HepG2 (cell line): ENCODE results near the gene SORBS2. TPM values are rescaled to one million over a fixed set of nuclear protein-coding genes. Genes with fewer than 3 reads are reported as not detected.

Experiments
- ATAC-seq: fragments of 200-7000 bp; cut with Tn5 transposase; 3 replicates; pipeline ENCODE4 v1.9.1; 2020; ENCODE audit warnings: mild to moderate bottlenecking, moderate library complexity
- BruUV-seq: library from RNA; stranded (reverse); fragments of 400-500 nt; replicated peaks from 2 replicates; lab custom pipeline; 2021; lab: Mats Ljungman, UMichigan
- CTCF ChIA-PET: fragments of 300-600 bp; formaldehyde crosslinking; extraction: SDS; loops from one replicate; lab custom pipeline; 2021; ENCODE audit warnings: low total read pairs, inconsistent platforms, low intra/inter-chr PET ratio; lab: Yijun Ruan, JAX
- POLR2A ChIA-PET: fragments of 350-600 bp; sonication (Branson Sonifier 250); formaldehyde crosslinking; loops from one replicate; lab custom pipeline; 2020; ENCODE audit warnings: antibody characterized with exemption, inconsistent platforms; lab: Yijun Ruan, JAX
- DNase-seq: peaks from one replicate; pipeline ENCODE4 v3.0.0-alpha.2; 2015; ENCODE audit warnings: low spot score
- FAIRE-seq: peaks from 3 replicates; lab custom pipeline; 2011; peaks lifted over from hg19 to GRCh38; lab: Jason Lieb, UNC
- H2AFZ ChIP-seq: one replicate; pipeline ENCODE4 v1.6.1; 2011; ENCODE audit warnings: low read length, inconsistent platforms
- H3K27ac ChIP-seq: fragments of 300-600 bp; 3 replicates; pipeline ENCODE4 v1.8.0; 2011; ENCODE audit warnings: mixed run types, mild to moderate bottlenecking, mixed read lengths, low read length, inconsistent platforms; ENCODE audit not compliant: insufficient read depth; ENCODE audit errors: extremely low read length
- H3K27me3 ChIP-seq, 2 experiments: fragments of 200-600 bp in 1 of 2; 2 replicates in 1 of 2; 3 replicates in 1 of 2; pipeline versions ENCODE4 v1.6.0 to v1.8.0; 2011; ENCODE audit warnings: low read length in 2 of 2, mild to moderate bottlenecking in 2 of 2, moderate library complexity in 2 of 2, inconsistent platforms in 1 of 2; ENCODE audit not compliant: insufficient read depth in 2 of 2, control insufficient read depth in 1 of 2
- H3K36me3 ChIP-seq, 2 experiments: fragments of 200-600 bp in 1 of 2; replicated peaks in 1 of 2; 2 replicates in 1 of 2; 3 replicates in 1 of 2; pipeline versions ENCODE4 v1.5.1 to v1.8.0; 2011; ENCODE audit warnings: low read length in 2 of 2, inconsistent platforms in 1 of 2; ENCODE audit not compliant: insufficient read depth in 2 of 2, control insufficient read depth in 1 of 2
- H3K4me1 ChIP-seq: 2 replicates; pipeline ENCODE4 v1.5.1; 2012; ENCODE audit warnings: low read length, inconsistent platforms; ENCODE audit not compliant: insufficient read depth
- H3K4me2 ChIP-seq: 2 replicates; pipeline ENCODE4 v1.6.0; 2011; ENCODE audit warnings: low read depth, low read length, inconsistent platforms
- H3K4me3 ChIP-seq, 3 experiments: fragments of 200-600 bp in 1 of 3; sonication (generic), shearing (Covaris generic) in 1 of 3; replicated peaks in 1 of 3; 2 replicates each; pipeline ENCODE4 v1.5.1; 2011 to 2016; ENCODE audit warnings: low read length in 3 of 3, inconsistent platforms in 2 of 3, low read depth in 2 of 3, mild to moderate bottlenecking in 2 of 3, control low read depth in 1 of 3, mixed read lengths in 1 of 3; ENCODE audit not compliant: insufficient read depth in 1 of 3
- H3K79me2 ChIP-seq: one replicate; pipeline ENCODE4 v1.6.1; 2011; ENCODE audit warnings: low read length, inconsistent platforms; ENCODE audit not compliant: insufficient read depth
- H3K9ac ChIP-seq: 2 replicates; pipeline ENCODE4 v1.6.0; 2011; ENCODE audit warnings: mild to moderate bottlenecking, low read depth, low read length, inconsistent platforms; ENCODE audit not compliant: insufficient read depth
- H3K9me3 ChIP-seq: 2 replicates; pipeline ENCODE4 v1.5.1; 2012; ENCODE audit warnings: mild to moderate bottlenecking, low read length
- H4K20me1 ChIP-seq: 2 replicates; pipeline ENCODE4 v1.6.0; 2011; ENCODE audit warnings: inconsistent platforms, mild to moderate bottlenecking, low read length, moderate library complexity; ENCODE audit not compliant: insufficient read depth
- CBX1 ChIP-seq: IDR thresholded peaks from one replicate; pipeline ENCODE4 v1.6.1; 2016; ENCODE audit warnings: antibody characterized with exemption, low read depth
- CHD4 ChIP-seq: fragments of 200-600 bp; sonication (generic); IDR thresholded peaks from 2 replicates; pipeline ENCODE4 v1.7.0; 2017; ENCODE audit warnings: mild to moderate bottlenecking, low read length, borderline replicate concordance
- FOXP1 ChIP-seq, 2 experiments: fragments of 450-650 bp in 1 of 2; IDR thresholded peaks; 2 replicates each; pipeline ENCODE4 v1.6.1; 2017 to 2018; ENCODE audit warnings: antibody characterized with exemption in 1 of 2
- FOXP4 ChIP-seq: sonication (generic); formaldehyde crosslinking; IDR thresholded peaks from 2 replicates; pipeline ENCODE4 v1.4.0; 2020; ENCODE audit warnings: missing genetic modification reagents
- GLMP ChIP-seq: sonication (generic); formaldehyde crosslinking; IDR thresholded peaks from 2 replicates; pipeline ENCODE4 v1.9.0; 2021; ENCODE audit warnings: missing genetic modification reagents, mild to moderate bottlenecking, borderline replicate concordance
- MED8 ChIP-seq: sonication (generic); formaldehyde crosslinking; IDR thresholded peaks from 2 replicates; pipeline ENCODE4 v1.8.1; 2023; ENCODE audit warnings: mild to moderate bottlenecking, missing genetic modification reagents; ENCODE audit not compliant: insufficient replicate concordance
- NAIF1 ChIP-seq: sonication (generic); formaldehyde crosslinking; IDR thresholded peaks from 2 replicates; pipeline ENCODE4 v1.5.0; 2020; ENCODE audit warnings: mild to moderate bottlenecking, missing genetic modification reagents, borderline replicate concordance
- NFKBIZ ChIP-seq: IDR thresholded peaks from 2 replicates; pipeline ENCODE4 v1.6.1; 2018; ENCODE audit warnings: missing genetic modification reagents, missing compliant biosample characterization
- RBFOX2 ChIP-seq: fragments of 200-400 bp; formaldehyde crosslinking; IDR thresholded peaks from 2 replicates; pipeline ENCODE4 v1.6.1; 2017; ENCODE audit warnings: low read depth, mild to moderate bottlenecking, low read length
- REXO4 ChIP-seq: sonication (generic); formaldehyde crosslinking; IDR thresholded peaks from 2 replicates; pipeline ENCODE4 v1.8.0; 2022; ENCODE audit warnings: missing genetic modification reagents, mild to moderate bottlenecking, borderline replicate concordance
- ZBTB49 ChIP-seq: sonication (generic); formaldehyde crosslinking; IDR thresholded peaks from 2 replicates; pipeline ENCODE4 v1.4.0; 2020; ENCODE audit warnings: missing genetic modification reagents, borderline replicate concordance
- ZFAT ChIP-seq: sonication (generic); formaldehyde crosslinking; conservative IDR thresholded peaks from 2 replicates; pipeline ENCODE4 v1.8.1; 2023; ENCODE audit warnings: missing genetic modification reagents, inconsistent platforms
- ZFP36 ChIP-seq: fragments of 150-350 bp; IDR thresholded peaks from 2 replicates; pipeline ENCODE4 v1.6.1; 2018; ENCODE audit warnings: borderline replicate concordance, low read length, low read depth; ENCODE audit not compliant: partially characterized antibody
- ZMYM4 ChIP-seq: sonication (generic); formaldehyde crosslinking; IDR thresholded peaks from 2 replicates; pipeline ENCODE4 v1.8.1; 2023; ENCODE audit warnings: mild to moderate bottlenecking, missing genetic modification reagents
- ZNF205 ChIP-seq: IDR thresholded peaks from 2 replicates; pipeline ENCODE4 v1.6.1; 2018; ENCODE audit warnings: missing biosample characterization, missing genetic modification reagents
- ZNF598 ChIP-seq: sonication (generic); formaldehyde crosslinking; IDR thresholded peaks from 2 replicates; pipeline ENCODE4 v1.5.1; 2020; ENCODE audit warnings: mild to moderate bottlenecking, missing genetic modification reagents, borderline replicate concordance
- ZNF749 ChIP-seq: sonication (generic); formaldehyde crosslinking; IDR thresholded peaks from 2 replicates; pipeline ENCODE4 v1.8.0; 2022; ENCODE audit warnings: mild to moderate bottlenecking, missing genetic modification reagents, moderate library complexity, borderline replicate concordance
- ZNF792 ChIP-seq: IDR thresholded peaks from 2 replicates; pipeline ENCODE4 v1.6.1; 2016
- WGBS: methylation state at CpG from one replicate; pipeline ENCODE4 v1.1.6; 2017; ENCODE audit warnings: low lambda C conversion rate; 5-methylcytosine and 5-hydroxymethylcytosine counted together
- in situ Hi-C: cut with HindIII; loops from 2 replicates; pipeline ENCODE4 v1.10.0; 2017; ENCODE audit warnings: low pct_unique_long_range_greater_than_20kb; ENCODE audit not compliant: extremely low pct_ligation_motif_present
- intact Hi-C: fragments of 100-400 bp; cut with micrococcal nuclease; formaldehyde crosslinking; loops from one replicate; pipeline ENCODE4 v1.10.0; 2022; ENCODE audit not compliant: unreplicated experiment
- polyA plus RNA-seq, 8 experiments: library from polyadenylated mRNA; depleted of rRNA in 3 of 8; stranded (reverse) in 7 of 8; unstranded in 1 of 8; fragments of >200 nt; fragmentation: Illumina TruSeq in 4 of 8; extraction: Trizol in 4 of 8; gene quantifications; 2 replicates each; pipeline versions ENCODE4 v1.2.1 to v1.2.3, GENCODE V29; 2011 to 2016; ENCODE audit warnings: low read depth in 4 of 8, missing spikeins in 1 of 8, mixed read lengths in 1 of 8; ENCODE audit not compliant: insufficient read depth in 1 of 8
- total RNA-seq, 5 experiments: library from RNA; depleted of rRNA; stranded (reverse); fragments of >200 nt; fragmentation: Illumina TruSeq; extraction: Trizol; gene quantifications; 2 replicates each; pipeline ENCODE4 v1.2.3, GENCODE V29; 2016; ENCODE audit warnings: low read depth in 1 of 5

SORBS2 gene
- total and polyA plus RNA-seq, 2 of the 13 experiments (the other 11 are each of a cell fraction or from before 2014, with no cell fraction given), result 25.0 to 80.5 TPM

- Histone ChIP-seq H3K27ac (no peak overlapping the region), H3K4me3 (no peak overlapping the region), H3K9ac (no peak overlapping the region), H3K4me2 (no peak overlapping the region), H3K4me1 (peaks cover 6% of the 10 kb centered on the region; the same call in 1 of the 2 replicates)
- no peak for FAIRE-seq
- 97% methylated on average over 4 of the region's 4 CpGs for WGBS
- ATAC-seq, result no peak
- TF ChIP-seq CHD4 (no peak), ZBTB49 (CRISPR knock-in tag) (no peak), ZNF792 (no peak), ZFAT (CRISPR knock-in tag) (no peak), NAIF1 (CRISPR knock-in tag) (no peak), ZMYM4 (CRISPR knock-in tag) (no peak), NFKBIZ (CRISPR knock-in tag) (no peak), ZNF598 (CRISPR knock-in tag) (no peak), CBX1 (no peak), REXO4 (CRISPR knock-in tag) (no peak), ZFP36 (no peak), FOXP1 (IDR thresholded peaks at IDR 0.05) (no peak), FOXP1 (CRISPR knock-in tag; IDR thresholded peaks at IDR 0.05) (no peak), MED8 (CRISPR knock-in tag) (no peak), FOXP4 (CRISPR knock-in tag) (no peak), ZNF205 (CRISPR knock-in tag) (no peak), ZNF749 (no peak), GLMP (CRISPR knock-in tag) (no peak), RBFOX2 (no peak)
- TF ChIP-seq, all 625 proteins: peak for 0
- in situ Hi-C loops (no loop called here), intact Hi-C loops (no loop called here)
- no peaks in the 10 kb centered on the region for H3K36me3 ChIP-seq
- no peaks in the 10 kb centered on the region for H3K9me3 ChIP-seq
- H3K79me2 ChIP-seq, result no peaks in the 10 kb centered on the region
- DNase-seq, result no peak
- H4K20me1 ChIP-seq, result no peaks in the 10 kb centered on the region
- H3K27me3 ChIP-seq, result no peaks in the 10 kb centered on the region
- CTCF ChIA-PET, result no interaction called here
- no peak overlapping the region for H2AFZ ChIP-seq
- POLR2A ChIA-PET, result no interaction called here
- BruUV-seq, result no TSS peak
These were observed 116.3 kb downstream of the SORBS2 start for GRCh38 chr4:185695743-185696142.
